HG02852 (cell line): ENCODE measurements around the gene ACAD10.
A peak's percentile ranks its signal among the peaks of the same experiment; 100 is the strongest.

Source experiments
- ATAC-seq: cut with Tn5 transposase; IDR thresholded peaks from one replicate; pipeline ENCODE4 v1.9.1; 2021; ENCODE audit warnings: mild to moderate bottlenecking, moderate library complexity; ENCODE audit not compliant: unreplicated experiment

Gene ACAD10

GRCh38 chr12:111775205-111776193 lies 89.6 kb downstream of the ACAD10 start:
- peak; percentile 65 for ATAC-seq

- no peak for ATAC-seq
Measured at GRCh38 chr12:111776836-111777344, 91.0 kb downstream of the ACAD10 start.

- no peak for ATAC-seq
Measured at GRCh38 chr12:111777345-111778045, 91.6 kb downstream of the ACAD10 start.

GRCh38 chr12:111780166-111780565 lies 94.3 kb downstream of the ACAD10 start:
- no peak for ATAC-seq

GRCh38 chr12:111780615-111781014 lies 94.8 kb downstream of the ACAD10 start:
- ATAC-seq: no peak

GRCh38 chr12:111781085-111781658 lies 95.3 kb downstream of the ACAD10 start:
- no peak for ATAC-seq

GRCh38 chr12:111783046-111783445 lies 97.2 kb downstream of the ACAD10 start:
- ATAC-seq: no peak

GRCh38 chr12:111784953-111785352 lies 99.1 kb downstream of the ACAD10 start:
- no peak for ATAC-seq

GRCh38 chr12:111785651-111786050 lies 99.8 kb downstream of the ACAD10 start:
- ATAC-seq: no peak

GRCh38 chr12:111788178-111788654 lies 102.4 kb downstream of the ACAD10 start:
- no peak for ATAC-seq

- ATAC-seq: no peak
Measured at GRCh38 chr12:111789779-111790178, 103.9 kb downstream of the ACAD10 start.

- ATAC-seq: no peak
Measured at GRCh38 chr12:111791507-111791906, 105.7 kb downstream of the ACAD10 start.

- ATAC-seq: no peak
Measured at GRCh38 chr12:111792155-111792855, 106.5 kb downstream of the ACAD10 start.

GRCh38 chr12:111792856-111793235 lies 107.0 kb downstream of the ACAD10 start:
- no peak for ATAC-seq

GRCh38 chr12:111798182-111798581 lies 112.3 kb downstream of the ACAD10 start:
- ATAC-seq: no peak

GRCh38 chr12:111799758-111800157 lies 113.9 kb downstream of the ACAD10 start:
- no peak for ATAC-seq

- ATAC-seq: no peak
Measured at GRCh38 chr12:111803038-111803626, 117.3 kb downstream of the ACAD10 start.

GRCh38 chr12:111803851-111804250 lies 118.0 kb downstream of the ACAD10 start:
- no peak for ATAC-seq

- ATAC-seq: no peak
Measured at GRCh38 chr12:111806304-111806703, 120.5 kb downstream of the ACAD10 start.
